ENCODE data around the gene SNRNP48. TPM values are rescaled to one million over a fixed set of nuclear protein-coding genes. Genes with fewer than 3 reads are reported as not detected.

Gene SNRNP48
- total and polyA plus RNA-seq, 2 of the 8 experiments (the other 6 are each of a cell fraction or from before 2014, with no cell fraction given), result 7.7 to 21.0 TPM

GRCh38 chr6:7646394-7646793 is 56.4 kb downstream of the SNRNP48 start:
- no peaks in the 10 kb centered on the region for H3K23me2 ChIP-seq (ENCODE audit: low read depth, low read length)
- H3K23ac ChIP-seq (ENCODE audit: insufficient read length), result no peak overlapping the region
- no peak overlapping the region for H3K27ac ChIP-seq (ENCODE audit: low read depth, low read length)
- H4K5ac ChIP-seq (ENCODE audit: insufficient read length, low read depth, low read length), result no peak overlapping the region
- H4K20me1 ChIP-seq (replicated peaks in 1 of 2; ENCODE audit: control insufficient read depth in 1 of 2, insufficient read depth in 2 of 2, low read length in 2 of 2), result no peaks in the 10 kb centered on the region
- H2AK5ac ChIP-seq (ENCODE audit: low read depth, low read length), result no peak overlapping the region
- H3K4ac ChIP-seq (replicated peaks; ENCODE audit: insufficient read length, low read depth, low read length), result no peak overlapping the region
- no peak overlapping the region for H4K8ac ChIP-seq (ENCODE audit: extremely low read depth, insufficient read depth, low read length)
- H3K14ac ChIP-seq (ENCODE audit: insufficient read length), result no peak overlapping the region
- H4K91ac ChIP-seq (replicated peaks; ENCODE audit: insufficient read length, low read length), result no peak overlapping the region
- 92% methylated on average over 1 of the region's 1 CpG; no CpG with 5 or more reads in 1 of the 2 experiments for WGBS, 2 experiments (ENCODE audit: extremely low coverage in 1 of 2, insufficient coverage in 1 of 2, insufficient read length in 1 of 2, insufficient replicate concordance in 2 of 2, low coverage in 1 of 2, low lambda C conversion rate in 2 of 2, missing lambda C conversion rate in 1 of 2)
- CTCF ChIA-PET (ENCODE audit: partially characterized antibody), result interaction anchor here (0.6 kb wide), 2 partner anchors 10 to 1002 kb away, joined by 3 read pairs; no protein-coding TSS in a partner anchor
- no peaks in the 10 kb centered on the region for H3K79me1 ChIP-seq (ENCODE audit: low read depth, low read length)
- H3K18ac ChIP-seq (ENCODE audit: extremely low read depth, low read length), result no peak overlapping the region
- peaks cover 0 to 3% (median 0%) of the 10 kb centered on the region in 4 experiments; a peak in 1 of 7 replicates for H3K4me1 ChIP-seq (replicated peaks in 1 of 4; ENCODE audit: control insufficient read depth in 3 of 4, insufficient read depth in 4 of 4, low read length in 3 of 4)
- H3K9ac ChIP-seq (replicated peaks in 1 of 4; ENCODE audit: extremely low read depth in 1 of 4, low read depth in 3 of 4, low read length in 3 of 4), result no peak overlapping the region
- H2AFZ ChIP-seq (ENCODE audit: low read length), result no peak overlapping the region
- DNase-seq (ENCODE audit: low read depth in 1 of 2, low spot score in 2 of 2) (no peak), FAIRE-seq (no peak)
- H2BK5ac ChIP-seq (ENCODE audit: low read depth, low read length), result no peak overlapping the region
- POLR2A ChIA-PET (ENCODE audit: partially characterized antibody), result no interaction called here
- no peak overlapping the region for H3K4me2 ChIP-seq (ENCODE audit: insufficient read depth in 1 of 2, low read depth in 2 of 2, low read length in 2 of 2)
- H2BK15ac ChIP-seq (ENCODE audit: low read length), result no peak overlapping the region
- H3K56ac ChIP-seq (replicated peaks; ENCODE audit: insufficient read length, low read depth, low read length), result no peak overlapping the region
- H3K79me2 ChIP-seq (ENCODE audit: control insufficient read depth in 1 of 2, insufficient read depth in 2 of 2, low read length in 2 of 2), result no peaks in the 10 kb centered on the region
- peaks cover 0 to 3% (median under 1%) of the 10 kb centered on the region in 4 experiments; a peak in 2 of 7 replicates for H3K27me3 ChIP-seq (replicated peaks in 1 of 4; ENCODE audit: control insufficient read depth in 3 of 4, extremely low read depth in 1 of 4, insufficient read depth in 3 of 4, low read length in 3 of 4)
- no peaks in the 10 kb centered on the region for H3K9me3 ChIP-seq (ENCODE audit: insufficient read depth in 2 of 2, low read depth in 1 of 2, low read length in 1 of 2)
- H3K36me3 ChIP-seq (ENCODE audit: control insufficient read depth in 2 of 4, insufficient read depth in 4 of 4, low read length in 3 of 4), result no peaks in the 10 kb centered on the region
- H2BK20ac ChIP-seq (ENCODE audit: low read length), result no peak overlapping the region
- H2BK120ac ChIP-seq (replicated peaks; ENCODE audit: low read depth, low read length), result no peak overlapping the region
- no peak overlapping the region for H3K4me3 ChIP-seq (ENCODE audit: extremely low read depth in 1 of 4, insufficient read depth in 2 of 4, low read depth in 3 of 4, low read length in 4 of 4)
- H2BK12ac ChIP-seq (ENCODE audit: low read depth, low read length), result no peak overlapping the region
- TF ChIP-seq RXRA (IDR thresholded peaks at IDR 0.05; ENCODE audit: insufficient read depth, low read depth, low read length), result no peak
- no peak for TF ChIP-seq SAP30 (IDR thresholded peaks at IDR 0.05; ENCODE audit: insufficient read depth, insufficient replicate concordance, low read length)
- TF ChIP-seq EGR1 (IDR thresholded peaks at IDR 0.05; ENCODE audit: borderline replicate concordance, low read depth, low read length), result no peak
- TF ChIP-seq MAX (IDR thresholded peaks at IDR 0.05), result no peak
- TF ChIP-seq EZH2 (IDR thresholded peaks at IDR 0.05; ENCODE audit: low read depth, low read length, severe bottlenecking), result no peak
- TF ChIP-seq CHD2 (IDR thresholded peaks at IDR 0.05; ENCODE audit: low read length), result no peak
- TF ChIP-seq KDM4A (IDR thresholded peaks at IDR 0.05; ENCODE audit: low read depth, low read length, severe bottlenecking), result no peak

All from H1 (cell line).